ENCODE results near the gene SMIM32. TPM values are rescaled to one million over a fixed set of nuclear protein-coding genes. Genes with fewer than 3 reads are reported as not detected.

Gene SMIM32
- total and polyA plus RNA-seq, 2 of the 4 experiments (the other 2 are of a cell fraction), result not detected

- ATAC-seq (ENCODE audit: low read depth) (no peak), DNase-seq (no peak)
- Histone ChIP-seq H3K4ac (ENCODE audit: low read depth, low read length) (no peak overlapping the region), H3K4me3 (ENCODE audit: insufficient read depth, low read depth, low read length) (no peak overlapping the region), H2BK15ac (ENCODE audit: low read depth, low read length) (no peak overlapping the region), H2BK5ac (ENCODE audit: low read depth, low read length, poor library complexity, severe bottlenecking) (no peak overlapping the region), H3K36me3 (ENCODE audit: control insufficient read depth, insufficient read depth, low read length) (no peaks in the 10 kb centered on the region), H2BK20ac (ENCODE audit: low read depth, low read length) (no peak overlapping the region), H2AK5ac (ENCODE audit: low read depth, low read length) (no peak overlapping the region), H3K79me1 (ENCODE audit: low read depth in 1 of 2, low read length in 2 of 2) (no peaks in the 10 kb centered on the region), H3K27me3 (ENCODE audit: control insufficient read depth, insufficient read depth, low read length) (peaks cover 4% of the 10 kb centered on the region; the same call in 1 of the 2 replicates), H3K27ac (ENCODE audit: insufficient read depth, low read length) (no peak overlapping the region), H3K9me1 (ENCODE audit: insufficient read depth, low read length) (no peaks in the 10 kb centered on the region), H3K4me2 (ENCODE audit: low read depth, low read length) (no peak overlapping the region), H3K4me1 (ENCODE audit: control insufficient read depth, insufficient read depth, low read length) (no peaks in the 10 kb centered on the region), H4K20me1 (ENCODE audit: insufficient read depth, low read length) (no peaks in the 10 kb centered on the region), H3K18ac (ENCODE audit: low read depth, low read length) (no peak overlapping the region), H3K23ac (ENCODE audit: low read depth, low read length) (no peak overlapping the region), H4K91ac (ENCODE audit: insufficient read depth, low read depth, low read length) (no peak overlapping the region), H2BK120ac (ENCODE audit: low read depth, low read length) (no peak overlapping the region), H3K9ac (ENCODE audit: low read depth, low read length) (no peak overlapping the region), H4K8ac (ENCODE audit: low read depth in 2 of 2, low read length in 2 of 2) (no peak overlapping the region), H2AFZ (replicated peaks; ENCODE audit: low read length, poor library complexity) (no peak overlapping the region), H2AK9ac (replicated peaks; ENCODE audit: low read depth, low read length, poor library complexity) (no peak overlapping the region), H3K9me3 (ENCODE audit: control insufficient read depth, insufficient read depth, low read length) (no peaks in the 10 kb centered on the region), H3K14ac (replicated peaks; ENCODE audit: low read depth, low read length) (no peak overlapping the region), H3K56ac (ENCODE audit: extremely low read depth, insufficient read depth, low read length) (no peak overlapping the region), H4K5ac (ENCODE audit: low read depth, low read length) (no peak overlapping the region)
- dilution Hi-C loops (cut with HindIII; ENCODE audit: low sequenced_read_pairs, unreplicated experiment), result no loop called here
- TF ChIP-seq MXI1 (IDR thresholded peaks at IDR 0.05; ENCODE audit: borderline replicate concordance, low read depth, low read length) (no peak), POLR2A (IDR thresholded peaks at IDR 0.05; ENCODE audit: low read depth, low read length) (no peak), ELK1 (IDR thresholded peaks at IDR 0.05; ENCODE audit: borderline replicate concordance, low read depth, low read length) (no peak), CTCF (conservative IDR thresholded peaks at IDR 0.05; ENCODE audit: low read depth, low read length) (no peak), MAFK (IDR thresholded peaks at IDR 0.05; ENCODE audit: low read depth, low read length) (no peak), SMC3 (IDR thresholded peaks at IDR 0.05; ENCODE audit: low read depth, low read length) (no peak), RAD21 (IDR thresholded peaks at IDR 0.05; ENCODE audit: low read length) (no peak), RFX5 (IDR thresholded peaks at IDR 0.05; ENCODE audit: low read depth, low read length) (no peak), FOS (IDR thresholded peaks at IDR 0.05; ENCODE audit: low read depth, low read length) (no peak), MAZ (IDR thresholded peaks at IDR 0.05; ENCODE audit: borderline replicate concordance, low read depth, low read length) (no peak), CEBPB (IDR thresholded peaks at IDR 0.05; ENCODE audit: low read depth, low read length) (no peak), RCOR1 (IDR thresholded peaks at IDR 0.05; ENCODE audit: insufficient replicate concordance, low read length) (no peak), BHLHE40 (IDR thresholded peaks at IDR 0.05; ENCODE audit: low read depth, low read length) (no peak), USF2 (IDR thresholded peaks at IDR 0.05; ENCODE audit: low read depth, low read length) (no peak)
- in situ Hi-C loops (cut with MboI; ENCODE audit: low sequenced_read_pairs), result no loop called here
- 17% methylated on average over 2 of the region's 5 CpGs; no CpG with 5 or more reads in 1 of the 2 experiments for WGBS, 2 experiments (ENCODE audit: extremely low coverage in 2 of 2, insufficient read length in 1 of 2)
- ChIA-PET POLR2A (ENCODE audit: unreplicated experiment) (no interaction called here), CTCF (interaction anchor here (1.8 kb wide), 1 partner anchor 13 kb away, joined by 6 read pairs; no protein-coding TSS in a partner anchor)
- intact Hi-C loops (cut with micrococcal nuclease), result no loop called here
- no TSS peak for BruUV-seq (replicated peaks)
Observed at GRCh38 chr5:136236479-136237083, 43.6 kb upstream of the SMIM32 start.

All from IMR-90 (cell line).